ENCODE measurements around the gene GUK1. TPM values are rescaled to one million over a fixed set of nuclear protein-coding genes. Genes with fewer than 3 reads are reported as not detected.

Gene GUK1
- total RNA-seq, 2 experiments from 2014 or later, result 289 to 327 TPM

DNA sequence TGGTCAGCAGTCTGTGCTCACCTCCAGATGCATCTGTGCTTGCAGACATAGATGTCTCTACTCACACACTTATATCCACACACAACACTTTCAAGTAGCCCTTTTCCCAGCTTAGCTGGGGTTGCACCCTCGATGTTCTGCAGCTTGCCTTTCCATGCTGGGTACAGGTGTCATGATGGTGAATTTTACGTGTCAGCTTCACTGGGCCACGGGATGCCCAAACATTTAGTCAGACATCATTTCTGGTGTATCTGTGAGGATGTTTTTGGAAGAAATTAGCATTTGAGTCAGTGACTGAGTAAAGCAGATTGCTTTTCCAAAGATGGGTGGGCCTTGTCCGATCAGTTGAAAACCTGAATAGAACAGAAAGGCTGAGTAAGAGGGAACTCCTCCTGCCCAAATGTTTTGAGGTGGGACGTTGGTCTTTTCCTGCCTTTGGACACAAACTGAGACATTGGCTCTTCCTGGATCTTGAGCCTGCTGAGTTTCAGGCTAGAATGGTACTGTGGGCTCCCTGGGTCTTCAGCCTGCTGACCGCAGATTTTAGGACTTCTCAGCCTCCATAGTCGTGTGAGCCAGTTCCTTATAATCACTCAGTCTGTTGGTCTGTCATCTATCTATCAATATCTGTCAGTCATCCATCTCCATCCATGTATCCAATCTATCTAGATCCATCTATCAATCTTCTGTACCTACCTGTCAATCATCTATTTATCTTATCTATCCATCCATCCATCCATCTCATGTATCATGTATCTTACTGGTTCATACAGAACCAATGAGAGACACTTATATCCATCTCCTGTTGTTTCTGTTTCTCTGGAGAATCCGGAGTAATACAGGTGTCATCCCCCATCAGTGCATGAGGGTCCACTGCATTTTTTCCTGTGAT, 55.1 kb downstream of the GUK1 start:
- Mint-ChIP-seq H3K9me3 (peaks cover 16% of the 10 kb centered on the region), H3K27ac (no peak overlapping the region), H3K27me3 (no peaks in the 10 kb centered on the region), H3K4me3 (no peak overlapping the region), H3K4me1 (no peaks in the 10 kb centered on the region), H3K36me3 (peaks cover 12% of the 10 kb centered on the region)
- POLR2A ChIA-PET, result no interaction called here
- ATAC-seq (ENCODE audit: low read depth) (no peak), DNase-seq (no peak)

DNA sequence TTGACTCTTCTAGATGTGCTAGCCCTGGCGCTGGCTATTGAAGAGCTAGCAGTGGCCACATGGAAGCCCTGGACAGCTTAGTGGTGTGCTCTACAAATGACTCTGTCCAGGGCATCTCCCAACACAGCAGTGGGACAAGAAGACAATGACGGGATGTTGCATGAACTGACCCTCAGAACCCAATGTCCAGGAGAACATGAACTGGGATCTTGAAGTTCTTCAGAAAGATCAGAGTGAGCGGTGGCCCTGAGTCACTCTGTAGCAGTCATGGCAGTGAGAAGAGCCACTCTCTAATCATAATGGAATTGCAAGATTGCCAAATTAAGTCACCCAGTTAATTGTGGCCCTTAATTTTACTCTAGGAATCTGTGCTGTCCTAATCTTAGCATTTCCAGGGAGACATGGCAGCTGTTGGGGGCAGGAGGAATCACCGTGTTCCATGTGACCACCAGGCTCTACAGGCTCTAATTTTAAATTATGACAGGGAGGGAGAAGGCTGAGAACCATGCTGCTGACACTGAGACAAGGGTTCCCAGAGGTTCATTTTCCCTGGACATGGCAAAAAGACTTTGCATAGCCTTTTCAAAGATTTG, 57.6 kb downstream of the GUK1 start:
- DNase-seq, result no peak
- peaks cover 14% of the 10 kb centered on the region for H3K36me3 Mint-ChIP-seq
- no peak for ATAC-seq (ENCODE audit: low read depth)
- POLR2A ChIA-PET, result no interaction called here
- no peaks in the 10 kb centered on the region for H3K4me1 Mint-ChIP-seq
- no peak overlapping the region for H3K4me3 Mint-ChIP-seq
- H3K9me3 Mint-ChIP-seq, result peaks cover 20% of the 10 kb centered on the region
- no peak overlapping the region for H3K27ac Mint-ChIP-seq
- H3K27me3 Mint-ChIP-seq, result no peaks in the 10 kb centered on the region

Small RNA genes within 50 kb of the gene (microRNA-seq; reads per million reads assigned to microRNA genes)
- gene MIR3620, result not detected

Other genes with a start within 250 kb of the GUK1 start
- gene WNT9A, start 192.3 kb upstream of the GUK1 start, total RNA-seq, result under 1 TPM; 0.08 to 0.09 TPM
- not detected for gene WNT3A, start 133.3 kb upstream of the GUK1 start, total RNA-seq
- 100 to 1,000 TPM; 266 to 284 TPM for gene ARF1, start 57.6 kb upstream of the GUK1 start, total RNA-seq
- gene C1orf35, start 37.0 kb upstream of the GUK1 start, total RNA-seq, result 10 to 100 TPM; 25.2 to 29.2 TPM
- 10 to 100 TPM; 53.6 to 53.7 TPM for gene MRPL55, start 31.0 kb upstream of the GUK1 start, total RNA-seq
- gene GJC2, start 9.7 kb downstream of the GUK1 start, total RNA-seq, result 1 to 10 TPM; 6.2 to 7.7 TPM
- gene IBA57, start 25.5 kb downstream of the GUK1 start, total RNA-seq, result 10 to 100 TPM in 1 of 2 experiments, 1 to 10 TPM in 1; 9.7 to 12.2 TPM
- gene OBSCN, start 67.8 kb downstream of the GUK1 start, total RNA-seq, result 10 to 100 TPM; 44.3 to 44.7 TPM

Data from activated naive CD8-positive, alpha-beta T cell treated with anti-CD3 and anti-CD28 coated beads, Interleukin-2, amount 10 ng/mL, durations not matched to agents 7 days and 5 days (primary cell).